Measurements from ENCODE around the gene CTBP2. TPM values are rescaled to one million over a fixed set of nuclear protein-coding genes. Genes with fewer than 3 reads are reported as not detected.
A peak's percentile ranks its signal among the peaks of the same experiment; 100 is the strongest.

Gene CTBP2
- polyA plus RNA-seq, 4 donors: 88.3 to 90.6 (median 90.0) TPM

DNA sequence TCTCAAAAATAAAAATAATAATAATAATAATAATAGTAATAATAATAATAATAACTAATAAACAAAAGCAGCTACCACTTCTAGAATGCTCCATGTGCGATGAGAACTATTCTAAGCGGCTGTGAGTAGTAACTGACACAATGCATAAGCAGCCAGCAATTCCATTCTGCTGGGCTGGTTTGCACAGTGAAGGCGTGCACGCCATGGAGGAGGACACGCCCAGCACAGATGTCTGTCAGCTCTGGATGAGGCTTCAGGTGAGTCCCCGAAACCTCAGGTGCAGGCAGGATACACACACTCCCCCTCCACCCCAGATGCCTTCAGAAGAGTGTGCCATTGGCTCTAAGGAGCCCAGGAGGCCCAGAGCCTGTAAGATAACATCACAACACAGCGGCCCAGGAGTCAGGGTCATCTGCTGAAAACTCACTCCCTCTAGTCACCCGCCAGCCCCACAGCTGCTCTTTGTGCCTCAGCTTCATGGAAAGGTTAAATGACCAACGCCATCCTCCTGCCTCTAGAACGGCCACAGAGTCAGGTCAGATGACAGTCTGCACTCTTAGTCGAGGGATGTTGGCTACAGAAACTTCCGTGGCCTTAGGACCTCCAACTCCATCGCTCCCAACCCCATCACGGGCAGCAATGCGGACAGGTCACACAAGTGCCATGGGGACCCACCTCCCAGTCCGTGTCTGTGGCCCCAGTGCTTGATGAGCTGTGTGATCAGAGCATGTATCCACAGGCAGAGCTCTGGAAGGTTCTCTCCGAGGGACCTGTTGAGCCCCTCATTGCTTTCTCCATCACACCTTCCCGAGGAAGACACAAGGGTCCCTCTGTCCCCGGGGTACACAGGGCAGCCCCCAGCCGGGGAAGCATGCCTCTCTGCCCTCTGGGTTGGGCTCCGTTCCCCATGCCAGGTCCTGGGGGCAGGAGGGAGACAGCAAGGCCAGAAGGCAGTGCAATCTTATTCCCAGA, 103.9 kb downstream of the CTBP2 start:
- no peak for DNase-seq (ENCODE audit: low read depth in 4 of 4, low spot score in 3 of 4)

DNA sequence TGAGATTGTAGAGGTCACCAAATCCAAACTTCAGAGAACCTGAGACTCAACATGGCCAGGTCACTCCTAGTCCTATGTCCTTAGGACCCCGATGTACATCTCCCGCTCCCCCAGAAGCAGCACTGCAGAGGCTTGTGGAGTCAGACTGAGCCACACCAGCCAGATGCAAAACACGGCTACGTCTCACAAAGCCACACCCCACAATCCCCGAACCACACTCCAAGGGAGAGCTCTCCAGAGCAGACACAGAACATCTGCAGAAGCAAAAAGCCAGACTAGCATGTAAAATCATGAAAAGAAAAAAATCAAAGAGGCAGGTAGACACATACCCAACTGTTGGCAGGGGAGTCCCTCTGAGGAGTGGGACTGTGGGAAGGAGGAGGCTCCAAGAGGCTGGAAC, 104.9 kb downstream of the CTBP2 start:
- DNase-seq (ENCODE audit: low read depth in 4 of 4, low spot score in 3 of 4): no peak

DNA sequence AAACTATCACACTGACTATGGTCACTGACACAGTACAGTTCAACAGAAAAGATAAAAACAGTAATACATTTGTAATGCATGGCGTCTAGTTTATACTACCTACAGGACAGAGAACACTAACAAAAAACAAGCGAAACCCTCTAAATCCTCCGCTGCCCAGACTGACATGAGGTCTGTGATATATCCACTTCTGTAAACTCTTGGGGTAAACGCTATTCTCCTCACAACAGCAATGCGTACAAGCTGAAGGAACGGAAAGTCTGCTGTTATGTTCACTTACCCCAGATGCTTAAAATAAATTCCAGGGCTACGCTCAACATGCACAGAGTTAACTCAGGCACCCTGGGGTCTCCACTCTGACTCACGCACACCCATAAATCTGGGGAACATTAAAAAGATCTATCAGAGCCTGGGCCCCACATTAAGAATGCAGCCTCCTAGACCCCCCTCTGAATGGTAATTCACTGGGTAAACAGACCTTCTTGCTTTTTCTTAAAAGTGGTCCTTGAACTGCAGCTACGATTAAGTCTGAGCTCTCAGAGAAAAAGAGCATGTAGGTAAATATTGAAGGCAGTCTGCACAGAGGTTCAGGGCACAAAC, 105.6 kb downstream of the CTBP2 start:
- no peak for DNase-seq (ENCODE audit: low read depth in 4 of 4, low spot score in 3 of 4)

DNA sequence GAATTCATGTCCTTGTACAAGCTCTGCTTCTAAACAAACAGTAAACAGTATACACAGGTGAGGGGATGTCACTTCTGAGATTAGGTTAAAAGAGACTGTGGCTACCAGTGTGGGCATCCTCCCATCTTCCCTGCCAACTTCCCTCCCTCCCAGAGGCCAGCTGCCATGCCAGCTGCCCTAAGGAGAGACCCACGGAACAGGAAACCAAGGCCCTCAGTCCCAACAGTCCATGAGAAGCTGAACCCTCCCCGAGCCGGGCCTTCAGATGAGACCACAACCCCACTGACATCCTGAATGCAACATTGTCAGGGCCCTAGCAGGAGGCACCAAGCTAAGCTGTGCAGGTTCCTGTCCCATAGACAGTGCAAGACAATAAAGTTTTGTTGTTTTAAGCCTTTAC, 106.1 kb downstream of the CTBP2 start:
- no peak for DNase-seq (ENCODE audit: low read depth in 4 of 4, low spot score in 3 of 4)

DNA sequence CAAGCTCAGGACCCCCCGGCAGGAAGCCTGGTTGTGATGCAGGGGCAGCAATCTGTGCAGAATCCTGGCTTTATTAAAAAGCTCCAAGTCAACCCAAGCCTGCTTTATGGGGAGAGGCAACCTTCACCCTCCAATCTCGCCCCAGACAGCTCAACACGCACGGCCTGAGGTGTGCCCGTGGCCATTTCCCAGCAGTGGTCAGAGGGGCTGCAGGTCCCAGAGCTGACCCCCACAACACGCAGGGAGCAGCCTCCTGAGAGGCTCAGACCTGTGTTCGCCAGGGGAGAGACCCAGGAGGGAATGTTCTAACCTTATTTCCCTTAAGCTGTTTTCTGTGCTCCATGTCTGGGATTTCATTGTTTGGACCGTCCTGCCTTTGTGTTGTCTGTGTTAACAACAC, 108.2 kb downstream of the CTBP2 start:
- no peak for DNase-seq (ENCODE audit: low read depth in 4 of 4, low spot score in 3 of 4)

DNA sequence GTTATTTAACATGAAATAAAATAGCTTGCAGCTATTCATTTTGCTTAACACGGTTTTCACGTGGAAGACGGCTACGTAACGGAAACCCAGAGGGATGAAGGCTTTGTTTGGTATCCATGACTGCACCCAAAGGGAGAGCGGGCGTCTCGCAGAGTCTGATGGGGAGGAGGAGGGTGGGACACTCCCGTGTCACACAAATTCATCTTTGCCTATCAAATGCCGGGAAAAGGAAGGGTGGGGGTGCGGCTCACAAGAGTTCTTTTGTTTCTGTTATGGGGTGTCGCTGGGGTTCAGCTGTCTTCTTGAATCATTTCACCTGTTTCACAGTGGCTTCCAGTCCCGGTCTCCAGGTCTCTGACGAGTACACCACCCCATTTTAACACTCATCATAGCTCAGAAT, 110.0 kb downstream of the CTBP2 start:
- no peak for DNase-seq (ENCODE audit: low read depth in 4 of 4, low spot score in 3 of 4)

DNA sequence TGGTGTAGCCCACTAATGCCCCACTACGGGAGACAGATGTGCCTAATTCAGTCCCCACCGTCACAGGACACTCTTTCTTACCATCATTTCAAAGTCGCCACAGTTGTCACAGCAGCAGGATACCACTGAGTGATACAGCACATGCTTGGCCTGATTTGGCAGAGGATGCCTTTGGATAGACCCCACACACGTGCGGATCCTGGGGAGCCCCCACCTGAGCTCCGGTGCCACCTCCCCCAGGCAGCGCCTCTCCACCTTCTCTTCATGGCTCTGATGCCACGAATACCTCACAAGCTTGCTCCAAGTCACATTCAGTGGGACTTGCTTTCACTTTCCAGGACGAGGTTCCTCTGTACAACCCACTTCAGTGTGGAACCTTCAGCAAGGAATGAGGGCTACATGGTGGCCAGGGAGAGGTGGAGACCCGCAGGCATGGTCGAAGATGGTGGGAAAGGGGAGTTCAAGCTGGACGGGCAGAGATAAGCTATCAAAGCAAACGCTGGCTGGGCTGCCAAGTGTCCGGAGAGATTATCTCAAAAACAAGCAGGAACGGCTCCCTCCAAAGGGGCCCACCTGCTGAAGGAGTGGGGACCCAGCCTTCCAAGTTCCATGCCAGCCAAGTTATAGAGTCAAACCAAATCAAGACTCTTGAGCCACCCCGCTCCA, 111.0 kb downstream of the CTBP2 start:
- no peak for DNase-seq (ENCODE audit: low read depth in 4 of 4, low spot score in 3 of 4)

DNA sequence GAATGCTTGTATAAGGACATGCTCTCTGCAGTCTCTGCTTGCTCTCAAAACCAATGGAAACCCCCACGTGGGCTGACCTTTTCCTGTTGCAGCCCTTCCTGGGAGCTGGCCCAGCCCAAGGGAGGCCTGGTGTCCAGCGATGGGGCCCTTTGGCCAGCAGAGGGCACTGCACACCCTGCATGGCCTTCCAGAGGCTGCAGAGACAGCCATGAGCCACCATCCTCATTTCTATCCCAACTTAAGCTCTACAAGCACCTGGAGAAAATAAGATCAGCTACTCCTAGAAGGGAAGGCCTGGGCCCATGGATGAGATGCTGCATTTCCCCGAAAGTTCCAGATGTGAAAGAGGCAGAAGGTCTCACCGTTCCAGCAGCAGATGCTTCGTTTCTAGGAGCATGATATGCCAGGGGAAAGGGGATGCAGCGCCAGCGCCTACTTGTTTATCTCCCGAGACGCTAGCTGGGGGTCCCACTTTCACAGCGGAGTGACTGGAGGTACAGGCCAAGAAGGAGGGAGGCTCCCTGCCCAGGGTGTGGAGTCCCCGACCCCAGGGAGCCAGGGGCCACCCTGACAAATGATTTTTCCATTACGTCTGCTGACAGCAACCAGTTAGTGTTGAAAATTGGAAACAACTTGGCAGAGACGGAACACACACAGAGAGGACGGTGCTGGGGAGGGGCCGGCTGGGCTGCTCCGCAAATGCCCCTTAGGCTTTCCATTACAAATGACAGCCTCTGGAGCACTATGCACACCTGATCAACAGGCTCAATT, 112.1 kb downstream of the CTBP2 start:
- peak in 2 of 4 donors; percentile 77 to 79 for DNase-seq (ENCODE audit: low read depth in 4 of 4, low spot score in 3 of 4)

DNA sequence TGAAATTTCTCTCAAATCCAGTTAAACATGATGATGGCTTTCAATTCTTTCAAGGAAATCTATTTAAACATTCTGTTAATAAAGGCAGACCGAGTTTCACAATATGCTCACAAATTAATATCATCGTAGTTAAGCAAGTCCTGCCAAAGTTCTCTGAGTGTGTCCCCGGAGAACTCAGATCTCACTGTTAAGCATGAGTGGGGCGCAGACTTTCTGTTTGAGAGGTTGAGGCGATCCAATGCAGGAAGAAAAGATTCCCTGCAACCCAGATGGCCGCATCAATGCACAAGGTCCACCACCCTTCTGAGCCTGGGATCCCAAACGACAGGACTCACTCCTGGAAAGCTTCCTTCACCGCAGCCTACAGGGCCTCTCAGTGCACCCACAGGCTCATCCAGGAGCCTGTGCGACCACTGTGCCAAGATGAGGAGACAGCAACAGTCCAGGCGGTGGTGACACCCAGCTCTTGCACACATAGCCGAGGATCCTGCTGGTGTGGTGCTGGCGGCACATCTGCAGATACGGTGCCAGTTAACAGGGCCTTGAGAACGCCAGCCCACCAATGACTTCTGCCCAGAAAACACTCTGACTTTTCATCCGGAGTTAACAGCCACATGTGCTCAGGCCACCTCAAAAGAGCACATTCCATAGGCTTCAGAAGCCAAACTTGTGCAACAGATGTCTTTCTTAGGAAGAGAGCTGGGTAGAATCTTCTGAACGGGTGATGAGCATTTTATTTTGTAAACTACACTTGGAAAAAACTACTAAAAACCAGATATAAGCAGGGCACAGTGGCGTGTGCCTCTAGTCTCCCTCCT, 116.3 kb downstream of the CTBP2 start:
- DNase-seq (ENCODE audit: low read depth in 4 of 4, low spot score in 3 of 4): no peak

DNA sequence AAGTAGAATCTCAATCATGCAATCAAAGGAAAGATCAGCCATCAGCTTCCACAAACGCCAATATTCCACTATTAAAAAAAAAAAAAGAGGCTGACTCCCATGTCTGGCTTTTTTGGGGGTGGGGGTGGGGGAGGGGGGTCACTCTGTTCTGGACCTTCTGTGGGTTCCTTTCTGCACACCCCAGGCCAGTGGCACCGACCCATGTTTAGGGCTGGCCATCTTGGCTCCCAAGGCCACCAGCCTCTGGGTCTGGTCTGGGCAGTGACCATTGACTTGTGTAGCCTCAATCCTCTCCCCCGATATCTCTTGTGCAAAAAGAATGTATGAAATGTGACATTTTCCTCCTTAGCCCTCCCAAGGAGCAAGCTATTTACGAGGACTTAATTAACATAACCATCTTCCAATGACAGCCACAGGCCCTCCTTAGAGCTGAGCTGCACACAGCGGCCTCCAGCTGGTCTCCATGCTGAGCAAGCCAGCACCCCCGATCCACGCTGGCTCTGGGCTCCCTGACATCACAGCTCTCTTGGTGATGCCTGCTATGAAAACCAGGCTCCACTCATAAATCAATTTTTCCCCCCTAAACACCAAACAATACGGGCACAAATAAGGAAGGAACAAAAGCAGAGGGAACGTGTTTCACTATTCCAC, 118.4 kb downstream of the CTBP2 start:
- DNase-seq (ENCODE audit: low read depth in 4 of 4, low spot score in 3 of 4): no peak

DNA sequence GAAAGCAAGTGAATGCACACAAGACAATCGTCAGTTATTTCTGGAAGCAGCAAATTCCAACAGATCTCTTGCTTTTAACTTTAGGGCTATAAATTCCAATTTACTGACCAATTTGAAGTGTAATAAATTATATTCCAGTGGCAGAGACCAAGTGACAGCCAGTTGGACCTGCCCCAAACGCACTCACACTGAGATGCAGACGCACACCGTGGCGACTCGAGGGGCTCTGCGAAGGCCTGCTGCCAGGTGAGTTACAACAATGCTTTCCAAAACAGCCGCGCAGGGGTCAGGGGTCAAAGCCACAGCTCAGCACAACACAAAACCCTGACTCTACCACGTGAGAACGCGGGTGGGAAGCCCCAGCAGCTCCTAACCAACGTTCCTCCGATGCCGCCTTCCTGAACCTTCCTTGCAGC, 121.0 kb downstream of the CTBP2 start:
- DNase-seq (ENCODE audit: low read depth in 4 of 4, low spot score in 3 of 4): no peak

DNA sequence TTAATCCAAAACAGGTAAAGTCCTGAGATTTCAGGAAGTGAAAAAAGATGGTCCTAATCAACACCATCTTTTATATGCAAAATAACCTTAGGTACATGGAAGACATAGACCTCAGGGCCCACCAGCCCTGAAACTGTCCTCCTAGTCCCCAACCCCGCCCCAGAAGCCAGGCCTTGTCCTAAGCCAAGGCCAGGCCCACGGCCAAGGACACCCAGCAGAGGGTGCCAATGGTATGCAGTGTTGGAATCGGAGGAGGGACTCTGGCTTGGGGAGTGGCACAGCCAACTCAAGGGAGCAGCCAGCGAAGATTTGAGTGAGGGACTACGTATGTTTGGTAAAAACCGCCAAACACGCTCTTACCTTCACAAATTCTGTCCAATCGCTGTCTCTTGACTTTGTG, 121.7 kb downstream of the CTBP2 start:
- no peak for DNase-seq (ENCODE audit: low read depth in 4 of 4, low spot score in 3 of 4)

DNA sequence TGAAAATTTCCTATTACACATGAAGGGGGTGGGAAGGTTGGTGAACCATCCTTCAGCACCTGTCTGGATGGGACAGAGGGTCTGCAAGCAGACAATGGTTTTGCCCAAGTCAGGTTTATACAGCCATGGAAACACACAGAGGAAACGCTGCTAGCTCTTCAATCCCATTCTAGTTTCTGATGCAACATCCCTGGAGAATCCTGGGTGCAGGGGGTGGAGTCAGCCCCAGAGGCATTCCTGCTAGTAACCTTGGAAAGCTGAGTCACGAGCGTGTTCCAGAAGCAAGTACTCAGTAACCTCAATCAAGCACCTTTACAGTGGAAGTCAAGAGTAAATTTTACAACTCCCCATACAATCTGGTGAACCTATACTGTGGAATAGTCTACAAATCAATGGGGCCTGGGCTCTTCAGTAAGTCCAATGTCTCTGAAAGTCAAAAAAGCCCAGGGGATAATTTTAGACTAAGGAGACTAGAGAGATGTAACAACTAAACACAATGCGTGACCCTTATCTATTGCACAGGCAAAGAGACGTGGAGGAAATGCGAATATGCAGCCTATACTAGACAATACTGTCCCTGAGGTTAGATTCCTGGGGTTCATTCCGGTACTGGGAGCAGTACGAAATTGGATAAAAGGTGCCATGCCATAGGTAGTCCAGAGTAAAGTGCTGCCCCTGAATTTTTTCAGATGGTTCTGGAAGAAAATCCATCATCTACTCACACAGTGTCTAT, 123.1 kb downstream of the CTBP2 start:
- no peak for DNase-seq (ENCODE audit: low read depth in 4 of 4, low spot score in 3 of 4)

DNA sequence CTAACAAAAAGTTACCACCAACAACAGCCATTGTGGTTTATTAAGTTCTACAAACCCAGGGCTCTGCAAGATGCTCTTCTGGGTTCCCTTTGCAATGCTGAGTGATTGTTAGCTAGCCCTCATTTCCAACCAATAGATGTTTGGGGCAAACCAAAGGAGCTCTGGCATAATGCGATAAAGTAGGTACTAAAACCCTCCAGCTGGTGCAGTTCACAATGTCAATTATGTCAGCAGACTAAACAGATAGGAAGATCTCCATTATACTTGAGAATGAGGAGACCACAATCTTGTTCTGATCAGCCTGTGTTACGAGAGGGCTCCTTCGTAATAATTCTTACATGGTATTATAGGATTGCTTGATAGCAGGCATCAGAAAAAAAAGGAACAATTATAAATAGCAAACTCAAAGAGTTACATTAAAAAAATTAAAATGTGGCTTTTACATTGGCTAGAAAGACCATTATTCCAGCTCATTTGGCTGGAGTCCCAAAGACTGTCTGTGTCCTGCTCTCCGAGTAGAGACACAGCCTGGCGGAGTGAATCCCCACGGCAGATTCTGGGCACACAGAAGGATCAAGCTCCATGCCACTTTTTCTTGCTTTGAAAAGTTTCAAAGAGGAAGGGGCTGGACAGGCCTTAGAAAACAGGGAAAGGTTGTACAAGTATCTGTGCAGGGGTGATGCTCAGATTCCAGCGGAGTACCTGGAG, 124.6 kb downstream of the CTBP2 start:
- DNase-seq (ENCODE audit: low read depth in 4 of 4, low spot score in 3 of 4): no peak

DNA sequence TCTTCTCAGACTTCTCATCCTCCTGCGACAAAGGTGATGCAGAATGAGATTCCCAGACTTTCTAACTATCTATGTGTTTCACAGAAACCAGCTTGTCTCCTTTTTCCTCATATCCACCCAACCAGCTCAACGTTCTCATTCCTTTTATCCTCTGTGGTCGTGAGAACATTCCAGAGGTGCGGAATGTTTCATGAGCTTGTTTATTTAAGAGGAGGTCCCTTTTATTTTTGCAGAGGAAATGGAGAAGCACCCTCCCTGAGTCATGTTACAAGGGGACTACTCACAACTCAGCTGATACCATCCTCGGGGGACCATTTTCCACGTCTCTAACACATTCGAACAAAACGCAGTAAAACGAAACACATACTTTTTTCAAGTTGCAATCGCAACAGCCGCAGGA, 125.2 kb downstream of the CTBP2 start:
- DNase-seq (ENCODE audit: low read depth in 4 of 4, low spot score in 3 of 4): no peak

DNA sequence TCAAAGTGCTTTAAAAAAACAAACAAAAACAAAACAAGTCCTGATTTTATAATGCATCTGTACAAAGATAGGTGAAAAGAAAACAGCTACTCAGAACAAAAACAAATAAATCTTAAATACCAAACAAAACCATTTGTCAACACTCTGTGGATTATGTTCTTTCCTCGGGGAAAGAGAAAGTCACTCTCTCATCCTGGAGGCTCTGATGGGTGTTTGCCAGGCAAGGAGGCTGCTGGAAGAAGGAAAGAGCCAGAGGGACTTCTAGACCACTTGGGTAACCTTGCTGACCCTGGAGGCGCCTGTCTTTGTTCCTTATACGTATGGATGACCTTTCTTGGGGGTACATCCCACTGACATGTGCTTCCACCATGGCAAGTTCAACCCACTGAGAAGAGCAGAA, 125.7 kb downstream of the CTBP2 start:
- DNase-seq (ENCODE audit: low read depth in 4 of 4, low spot score in 3 of 4): no peak

DNA sequence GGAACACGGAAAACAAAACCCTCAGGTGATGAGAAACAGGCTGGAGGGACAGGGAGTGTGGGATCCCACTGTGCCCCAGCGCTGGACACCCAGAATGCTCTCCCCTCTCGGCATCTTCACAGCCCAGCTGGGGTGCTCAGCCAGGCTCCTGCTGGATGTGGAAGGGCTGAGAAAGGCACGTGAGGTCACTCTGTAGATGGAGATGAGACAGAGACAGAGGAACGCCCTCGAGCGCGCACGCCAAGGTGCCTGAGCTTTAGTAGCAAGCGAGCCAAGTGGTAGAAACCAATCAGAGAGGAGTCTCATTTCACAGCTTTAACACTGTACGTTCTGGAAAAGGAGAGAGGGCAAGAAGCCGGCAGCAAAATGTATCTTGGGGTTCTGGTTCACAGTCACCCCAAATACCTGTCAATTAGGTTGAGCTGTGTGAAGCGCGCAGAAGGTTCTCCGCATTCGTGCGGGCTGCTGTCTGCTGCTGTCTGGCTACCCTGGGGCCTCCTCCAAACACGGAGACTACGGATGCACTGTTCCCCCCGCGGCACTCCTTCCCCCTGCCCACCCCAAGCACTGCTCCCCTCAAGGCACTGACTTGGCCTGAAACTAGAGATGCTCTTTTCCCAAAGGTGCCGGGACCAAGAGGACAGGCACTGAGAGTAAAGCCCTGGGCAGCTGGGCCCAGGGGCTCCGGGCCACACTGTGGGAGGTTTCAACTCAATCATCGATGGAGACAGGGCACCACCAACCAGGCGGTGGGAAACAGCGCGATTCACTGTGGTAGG, 127.0 kb downstream of the CTBP2 start:
- no peak for DNase-seq (ENCODE audit: low read depth in 4 of 4, low spot score in 3 of 4)
